Liver (tissue), 9 donors: ENCODE measurements around the gene AKR7A2. TPM values are rescaled to one million over a fixed set of nuclear protein-coding genes. Genes with fewer than 3 reads are reported as not detected.

ENCODE experiments used
- DNase-seq: peaks from one replicate; pipeline ENCODE4 v3.0.0-alpha.2; 2017; ENCODE audit warnings: low spot score
- H3K27ac ChIP-seq, 2 donors: one replicate each; pipeline ENCODE4 v1.7.0; 2013; ENCODE audit warnings: inconsistent platforms in 2 of 2, low read length in 2 of 2, control low read depth in 1 of 2, low read depth in 1 of 2, mild to moderate bottlenecking in 1 of 2
- H3K27me3 ChIP-seq, 4 donors: one replicate each; pipeline versions ENCODE4 v1.6.1 to v1.7.0; 2013; ENCODE audit warnings: low read length in 3 of 4, inconsistent platforms in 1 of 4, mild to moderate bottlenecking in 1 of 4, moderate library complexity in 1 of 4; ENCODE audit not compliant: control insufficient read depth in 4 of 4, insufficient read depth in 4 of 4
- H3K36me3 ChIP-seq, 4 donors: one replicate each; pipeline versions ENCODE4 v1.6.1 to v1.7.0; 2013; ENCODE audit warnings: low read length in 3 of 4, mild to moderate bottlenecking in 3 of 4, low read depth in 1 of 4, moderate library complexity in 1 of 4; ENCODE audit not compliant: control insufficient read depth in 4 of 4, insufficient read depth in 3 of 4
- H3K4me1 ChIP-seq, 4 donors: one replicate each; pipeline versions ENCODE4 v1.6.1 to v1.7.0; 2013; ENCODE audit warnings: low read length in 3 of 4, mild to moderate bottlenecking in 3 of 4, moderate library complexity in 1 of 4; ENCODE audit not compliant: control insufficient read depth in 4 of 4, insufficient read depth in 4 of 4
- H3K4me3 ChIP-seq, 3 donors: one replicate each; pipeline versions ENCODE4 v1.6.1 to v1.7.0; 2013; ENCODE audit warnings: low read length in 3 of 3, control low read depth in 1 of 3, low read depth in 1 of 3, mild to moderate bottlenecking in 1 of 3
- H3K9ac ChIP-seq, 2 donors: one replicate each; pipeline ENCODE4 v1.7.0; 2013; ENCODE audit warnings: low read length in 2 of 2, mild to moderate bottlenecking in 2 of 2, moderate library complexity in 2 of 2, control low read depth in 1 of 2, low read depth in 1 of 2
- H3K9me3 ChIP-seq, 4 donors: one replicate each; pipeline versions ENCODE4 v1.6.1 to v1.7.0; 2013; ENCODE audit warnings: low read length in 3 of 4; ENCODE audit not compliant: control insufficient read depth in 4 of 4
- ATF3 ChIP-seq: IDR thresholded peaks from 2 replicates; pipeline ENCODE4 v1.6.1; 2016; ENCODE audit warnings: antibody characterized with exemption
- CTCF ChIP-seq: fragments of 150-350 bp; IDR thresholded peaks from 2 replicates; pipeline ENCODE4 v1.5.1; 2017; ENCODE audit warnings: improper control_type of control experiment, low read depth, low read length; ENCODE audit not compliant: missing input control
- EGR1 ChIP-seq, 2 donors: IDR thresholded peaks; 2 replicates each; pipeline ENCODE4 v1.6.1; 2016 to 2018; ENCODE audit warnings: antibody characterized with exemption in 2 of 2, low read depth in 2 of 2
- FOXA1 ChIP-seq: IDR thresholded peaks from 2 replicates; pipeline ENCODE4 v1.6.1; 2016; ENCODE audit warnings: antibody characterized with exemption
- FOXA2 ChIP-seq: IDR thresholded peaks from 2 replicates; pipeline ENCODE4 v1.6.1; 2016; ENCODE audit warnings: antibody characterized with exemption
- GABPA ChIP-seq, 2 donors: IDR thresholded peaks in 1 of 2; conservative IDR thresholded peaks in 1 of 2; 2 replicates each; pipeline ENCODE4 v1.6.1; 2016; ENCODE audit warnings: antibody characterized with exemption in 2 of 2, mild to moderate bottlenecking in 1 of 2, moderate library complexity in 1 of 2
- HNF4A ChIP-seq, 2 donors: conservative IDR thresholded peaks; 2 replicates each; pipeline ENCODE4 v1.6.1; 2016; ENCODE audit warnings: antibody characterized with exemption in 2 of 2, mild to moderate bottlenecking in 2 of 2
- HNF4G ChIP-seq: IDR thresholded peaks from 2 replicates; pipeline ENCODE4 v1.6.1; 2016; ENCODE audit warnings: antibody characterized with exemption
- JUND ChIP-seq, 2 donors: IDR thresholded peaks; 2 replicates each; pipeline ENCODE4 v1.6.1; 2016; ENCODE audit warnings: antibody characterized with exemption in 2 of 2
- MAX ChIP-seq: IDR thresholded peaks from 2 replicates; pipeline ENCODE4 v1.6.1; 2016; ENCODE audit warnings: antibody characterized with exemption
- NR2F2 ChIP-seq: IDR thresholded peaks from 2 replicates; pipeline ENCODE4 v1.6.1; 2016; ENCODE audit warnings: antibody characterized with exemption
- RAD21 ChIP-seq, 2 donors: IDR thresholded peaks; 2 replicates each; pipeline ENCODE4 v1.6.1; 2016; ENCODE audit warnings: antibody characterized with exemption in 2 of 2, mild to moderate bottlenecking in 2 of 2
- SP1 ChIP-seq: IDR thresholded peaks from 2 replicates; pipeline ENCODE4 v1.6.1; 2018; ENCODE audit warnings: antibody characterized with exemption, mild to moderate bottlenecking
- TAF1 ChIP-seq: conservative IDR thresholded peaks from 2 replicates; pipeline ENCODE4 v1.6.1; 2016; ENCODE audit warnings: antibody characterized with exemption, mild to moderate bottlenecking
- YY1 ChIP-seq: IDR thresholded peaks from 2 replicates; pipeline ENCODE4 v1.6.1; 2016; ENCODE audit warnings: antibody characterized with exemption, mild to moderate bottlenecking
- ZBTB33 ChIP-seq: IDR thresholded peaks from 2 replicates; pipeline ENCODE4 v1.6.1; 2016; ENCODE audit warnings: antibody characterized with exemption
- WGBS: extraction: QIAGEN DNeasy Blood & Tissue Kit; methylation state at CpG from one replicate; pipeline ENCODE4 v1.1.7; 2013; 5-methylcytosine and 5-hydroxymethylcytosine counted together
- polyA plus RNA-seq, 2 donors: library from polyadenylated mRNA; stranded (reverse) in 1 of 2; unstranded in 1 of 2; fragments of 200-250 nt in 1 of 2; fragments of >200 nt in 1 of 2; fragmentation: Nextera tagmentation in 1 of 2; extraction: Ambion mirVana in 1 of 2; gene quantifications; one replicate each; pipeline versions ENCODE4 v1.2.1 to v1.2.3, GENCODE V29; 2013 to 2015
- total RNA-seq, 2 donors: library from RNA; depleted of rRNA; stranded (reverse); fragments of >200 nt; gene quantifications; one replicate each; pipeline ENCODE4 v1.2.3, GENCODE V29; 2014
- donor health status: healthy.
- donor health status: healthy.
- donor health status: healthy.
- donor health status: healthy.
- donor health status: healthy.

AKR7A2 gene
- total and polyA plus RNA-seq, 4 donors, result 41.4 to 63.2 (median 49.8) TPM

GRCh38 chr1:19308509-19308907, 3.4 kb downstream of the AKR7A2 start (continued):
- no peak for TF ChIP-seq CTCF

- Histone ChIP-seq H3K9ac (no peak overlapping the region), H3K27ac (no peak overlapping the region), H3K36me3 (peaks cover 10 to 53% (median 32%) of the 10 kb centered on the region in 4 donors)
Observed at GRCh38 chr1:19307794-19308508, 4.0 kb downstream of the AKR7A2 start.

GRCh38 chr1:19306941-19307340, 5.0 kb downstream of the AKR7A2 start:
- Histone ChIP-seq H3K36me3 (peaks cover 10 to 56% (median 34%) of the 10 kb centered on the region in 4 donors), H3K27ac (no peak overlapping the region), H3K4me3 (no peak overlapping the region), H3K27me3 (no peaks in the 10 kb centered on the region), H3K9ac (no peak overlapping the region), H3K4me1 (peaks cover 1 to 11% (median 9%) of the 10 kb centered on the region in 4 donors), H3K9me3 (no peaks in the 10 kb centered on the region)
- no peak for DNase-seq
- no peak for TF ChIP-seq JUND (IDR thresholded peaks at IDR 0.05)
- TF ChIP-seq RAD21 (IDR thresholded peaks at IDR 0.05), result no peak
- no peak for TF ChIP-seq HNF4G
- no peak for TF ChIP-seq MAX
- TF ChIP-seq EGR1 (IDR thresholded peaks at IDR 0.05; ENCODE audit: low read depth in 2 of 2), result no peak
- no peak for TF ChIP-seq TAF1
- TF ChIP-seq YY1, result no peak
- no peak for TF ChIP-seq FOXA1
- no peak for TF ChIP-seq FOXA2
- TF ChIP-seq ZBTB33, result no peak
- TF ChIP-seq GABPA (IDR thresholded peaks at IDR 0.05 in 1 of 2, conservative IDR thresholded peaks at IDR 0.05 in 1 of 2), result no peak
- TF ChIP-seq HNF4A (conservative IDR thresholded peaks at IDR 0.05), result no peak
- WGBS, result 96% methylated on average over 6 of the region's 6 CpGs

More at GRCh38 chr1:19307794-19308508, 4.0 kb downstream of the AKR7A2 start:
- Histone ChIP-seq H3K4me3 (no peak overlapping the region), H3K4me1 (peaks cover 1 to 15% (median 11%) of the 10 kb centered on the region in 4 donors), H3K9me3 (no peaks in the 10 kb centered on the region), H3K27me3 (no peaks in the 10 kb centered on the region)
- TF ChIP-seq FOXA1 (no peak), MAX (no peak), GABPA (IDR thresholded peaks at IDR 0.05 in 1 of 2, conservative IDR thresholded peaks at IDR 0.05 in 1 of 2) (no peak), SP1 (no peak), CTCF (no peak), HNF4A (conservative IDR thresholded peaks at IDR 0.05) (no peak), TAF1 (no peak), NR2F2 (no peak), FOXA2 (no peak), ATF3 (no peak)
- WGBS, result 93% methylated on average over 10 of the region's 10 CpGs
- no peak for DNase-seq
